ELR (cell line): ENCODE data around the gene G3BP2.

Experiments
- DNase-seq: peaks from one replicate; pipeline ENCODE4 v3.0.0-alpha.2; 2015; ENCODE audit warnings: low read depth

G3BP2 gene

DNA sequence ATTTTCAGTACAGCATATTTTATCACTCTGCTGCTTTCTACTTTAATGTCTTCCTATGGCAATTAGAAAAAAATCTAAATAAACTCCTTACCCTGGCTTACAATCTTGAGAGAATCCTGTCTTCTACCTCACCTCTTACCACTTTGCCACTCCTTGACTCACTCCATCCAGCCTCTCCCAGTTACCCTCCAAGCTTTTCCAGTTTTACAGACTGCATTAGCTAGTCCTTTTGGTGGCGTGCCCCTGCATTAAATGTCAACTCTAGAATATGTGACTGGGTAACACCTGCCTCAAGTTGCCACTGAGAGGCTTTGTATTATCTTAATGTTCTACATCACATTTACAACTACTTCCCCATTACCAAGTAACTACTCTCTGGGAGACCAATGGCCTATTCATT is 35.4 kb downstream of the G3BP2 start:
- DNase-seq, result no peak

- no peak for DNase-seq
Measured at GRCh38 chr4:75637176-75637575, 36.0 kb downstream of the G3BP2 start.

DNA sequence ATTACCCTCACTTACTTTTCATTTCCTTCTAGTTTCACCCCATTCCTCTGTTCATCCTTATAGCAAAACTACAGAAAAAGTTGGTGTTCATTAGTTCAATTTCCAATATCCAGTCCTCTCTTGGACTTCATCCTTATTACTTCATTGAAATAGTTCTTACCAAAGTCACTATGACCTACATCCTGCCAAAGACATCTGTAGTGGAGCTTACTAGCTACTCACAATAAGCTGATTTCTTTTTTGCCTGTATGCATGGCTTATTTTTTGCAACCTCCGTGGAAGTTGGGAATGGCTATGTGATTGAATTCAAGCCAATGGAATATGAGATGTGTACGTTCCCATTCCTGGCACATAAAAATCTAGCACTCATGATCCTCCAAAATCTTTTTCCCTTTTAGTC is 38.3 kb downstream of the G3BP2 start:
- DNase-seq, result peak; percentile 29

DNA sequence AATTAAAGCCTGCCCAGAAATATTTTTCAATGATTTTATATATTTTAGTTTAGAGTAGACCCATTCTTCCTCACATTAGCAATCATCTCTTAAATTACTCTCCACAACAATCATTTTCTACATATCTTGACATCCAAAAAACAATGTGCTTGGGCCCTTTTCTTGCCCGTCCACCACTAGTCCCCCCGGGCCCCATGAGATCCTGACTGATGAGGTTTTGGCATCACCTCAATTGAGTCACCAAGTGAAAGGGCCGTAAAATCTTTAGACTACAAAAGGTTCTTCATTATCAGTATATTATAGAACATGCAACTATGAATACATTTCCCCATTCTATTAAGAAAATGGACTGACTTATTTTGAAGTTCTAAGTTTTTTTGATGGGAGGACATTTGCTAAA is 38.9 kb downstream of the G3BP2 start:
- peak; percentile 45 for DNase-seq

GRCh38 chr4:75633846-75634245 is 39.4 kb downstream of the G3BP2 start:
- peak; percentile 61 for DNase-seq

DNA sequence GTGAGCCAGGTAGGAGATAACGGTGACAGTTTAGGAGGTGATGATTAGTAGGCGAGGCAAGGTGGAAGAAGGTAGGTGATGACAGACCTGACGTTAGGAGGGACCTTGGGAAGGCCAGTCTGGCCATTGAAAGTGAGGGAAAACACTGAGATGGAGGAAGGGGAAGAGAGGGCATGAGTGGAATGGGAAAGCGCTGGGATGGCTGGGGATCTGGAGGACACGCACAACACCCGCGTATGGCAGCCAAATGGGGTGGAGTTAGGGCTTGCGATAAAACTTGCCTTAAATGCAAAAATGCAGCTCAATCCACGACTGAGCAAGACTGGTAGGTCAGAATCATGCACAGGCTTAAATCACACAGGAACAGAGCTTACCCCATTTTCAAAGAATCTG is 42.3 kb downstream of the G3BP2 start:
- no peak for DNase-seq

- peak; percentile 80 for DNase-seq
Measured at GRCh38 chr4:75630174-75630936, 42.9 kb downstream of the G3BP2 start, which contains the start of gene CDKL2. Gene CDKL2, minus strand, starts transcription at chr4:75630528. Its CDS starts 4,540 bp downstream, at chr4:75625988.

GRCh38 chr4:75629239-75629638 is 44.0 kb downstream of the G3BP2 start:
- no peak for DNase-seq

DNA sequence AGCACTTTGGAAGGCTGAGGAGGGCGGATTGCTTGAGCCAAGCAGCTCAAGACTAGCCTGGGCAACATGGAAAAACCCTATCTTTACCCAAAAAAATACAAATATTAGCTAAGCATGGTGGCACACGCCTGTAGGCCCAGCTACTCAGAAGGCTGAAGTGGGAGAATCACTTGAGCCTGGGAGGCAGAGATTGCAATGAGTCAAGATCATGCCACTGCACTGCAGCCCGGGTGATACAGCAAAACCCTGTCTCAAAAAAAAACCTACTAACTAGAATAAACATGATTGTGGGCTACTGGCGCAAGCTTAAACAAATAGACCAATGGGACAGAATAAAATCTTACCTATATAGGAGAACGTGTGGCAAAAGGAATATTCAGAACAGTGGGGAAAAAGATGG is 50.2 kb downstream of the G3BP2 start:
- DNase-seq, result no peak

DNA sequence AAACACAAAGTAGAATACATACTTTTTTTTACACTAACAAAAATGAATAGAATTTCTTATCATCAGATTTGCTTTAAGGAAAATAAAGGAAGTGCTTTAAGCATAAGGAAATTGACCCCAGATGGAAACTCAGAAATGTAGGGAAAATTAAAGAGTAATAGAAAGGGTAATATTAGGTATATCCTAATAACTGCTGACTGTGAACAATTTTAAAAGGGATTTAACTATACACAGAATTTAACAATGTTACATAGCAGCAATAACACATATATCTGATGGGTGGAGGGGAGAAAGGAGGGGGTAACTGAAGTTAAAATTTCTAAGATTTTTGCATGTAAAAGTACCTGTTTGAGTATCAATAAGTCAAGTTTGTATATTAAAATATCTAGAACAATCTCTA is 51.5 kb downstream of the G3BP2 start:
- DNase-seq, result no peak

DNA sequence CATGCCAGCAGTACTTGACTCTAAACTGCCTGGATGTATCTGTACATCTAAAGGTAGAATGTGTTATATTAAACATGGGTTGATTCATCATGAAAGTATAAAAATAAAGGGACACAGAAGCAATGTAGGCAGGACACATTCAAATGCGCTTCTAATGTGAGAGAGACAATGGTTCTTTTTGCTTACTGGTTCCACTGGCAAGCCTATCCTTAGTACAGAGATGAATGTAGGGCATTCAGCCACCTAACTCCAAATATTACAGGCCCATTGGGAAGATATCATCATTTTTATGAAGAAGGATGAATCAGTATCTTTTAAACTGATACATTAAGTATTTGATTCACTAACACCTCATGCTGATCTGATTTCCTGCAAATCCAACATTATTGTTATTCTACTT is 60.9 kb downstream of the G3BP2 start:
- DNase-seq, result no peak

GRCh38 chr4:75605928-75606327 is 67.3 kb downstream of the G3BP2 start:
- peak; percentile 2 for DNase-seq

- no peak for DNase-seq
Measured at GRCh38 chr4:75599647-75600046, 73.6 kb downstream of the G3BP2 start.

GRCh38 chr4:75598390-75598789 is 74.8 kb downstream of the G3BP2 start:
- DNase-seq, result peak; percentile 55

GRCh38 chr4:75596061-75596460 is 77.2 kb downstream of the G3BP2 start:
- DNase-seq, result no peak

- DNase-seq, result no peak
Measured at GRCh38 chr4:75593393-75593792, 79.8 kb downstream of the G3BP2 start.
